K562 (cell line): ENCODE measurements around the gene RGS3. TPM values are rescaled to one million over a fixed set of nuclear protein-coding genes. Genes with fewer than 3 reads are reported as not detected.

Experiments
- CBX5 ChIP-seq: IDR thresholded peaks from 2 replicates; pipeline ENCODE4 v1.6.1; 2014; ENCODE audit warnings: low read depth, borderline replicate concordance
- CREB3 ChIP-seq: fragments of 450-650 bp; conservative IDR thresholded peaks from 2 replicates; pipeline ENCODE4 v1.6.1; 2016; ENCODE audit warnings: missing genetic modification characterization, low read depth, mild to moderate bottlenecking, missing compliant biosample characterization, moderate library complexity
- ELF1 ChIP-seq: fragments of 200-800 bp; sonication (Bioruptor generic); IDR thresholded peaks from 2 replicates; pipeline ENCODE4 v1.6.1; 2016; ENCODE audit warnings: missing genetic modification characterization, missing compliant biosample characterization
- GABPB2 ChIP-seq: fragments of 250-450 bp; sonication (Bioruptor Pico); conservative IDR thresholded peaks from 2 replicates; pipeline ENCODE4 v1.5.1; 2021; ENCODE audit warnings: mild to moderate bottlenecking
- HSF4 ChIP-seq: fragments of 250-450 bp; sonication (Bioruptor Pico); IDR thresholded peaks from 2 replicates; pipeline ENCODE4 v2.1.2; 2022; ENCODE audit warnings: mild to moderate bottlenecking, moderate library complexity, borderline replicate concordance
- MCM3 ChIP-seq: fragments of 450-650 bp; IDR thresholded peaks from 2 replicates; pipeline ENCODE4 v1.6.1; 2016
- MLX ChIP-seq, 2 experiments: fragments of 450-650 bp in 1 of 2; sonication (generic) in 1 of 2; formaldehyde crosslinking; conservative IDR thresholded peaks; 2 replicates each; pipeline versions ENCODE4 v1.4.0 to v1.8.1; 2020 to 2022; ENCODE audit warnings: mild to moderate bottlenecking in 1 of 2, missing genetic modification reagents in 1 of 2
- MTA3 ChIP-seq: fragments of 450-650 bp; formaldehyde crosslinking; IDR thresholded peaks from 2 replicates; pipeline ENCODE4 v1.6.1; 2017; ENCODE audit warnings: mild to moderate bottlenecking, borderline replicate concordance
- PHF20 ChIP-seq: fragments of 450-650 bp; IDR thresholded peaks from 2 replicates; pipeline ENCODE4 v1.6.1; 2018; ENCODE audit not compliant: partially characterized antibody
- RBM34 ChIP-seq: fragments of 200-400 bp; formaldehyde crosslinking; IDR thresholded peaks from 2 replicates; pipeline ENCODE4 v1.6.1; 2018; ENCODE audit warnings: low read length, borderline replicate concordance; ENCODE audit not compliant: insufficient read depth
- SMARCC2 ChIP-seq: fragments of 450-650 bp; IDR thresholded peaks from 2 replicates; pipeline ENCODE4 v1.6.1; 2017; ENCODE audit warnings: antibody characterized with exemption, moderate library complexity, mild to moderate bottlenecking, low read depth
- SMARCE1 ChIP-seq: fragments of 450-650 bp; IDR thresholded peaks from 2 replicates; pipeline ENCODE4 v1.7.1; 2016; ENCODE audit warnings: mild to moderate bottlenecking
- TRIM28 ChIP-seq: fragments of 450-650 bp; IDR thresholded peaks from 2 replicates; pipeline ENCODE4 v1.6.1; 2017
- XRCC4 ChIP-seq: IDR thresholded peaks from one replicate; pipeline ENCODE4 v1.6.1; 2011; ENCODE audit not compliant: insufficient read depth, insufficient read length; ENCODE audit errors: extremely low read depth
- ZBTB43 ChIP-seq: sonication (generic); formaldehyde crosslinking; IDR thresholded peaks from 2 replicates; pipeline ENCODE4 v1.8.0; 2023; ENCODE audit warnings: mild to moderate bottlenecking, missing genetic modification reagents
- ZKSCAN3 ChIP-seq: fragments of 250-450 bp; sonication (Bioruptor Pico); IDR thresholded peaks from 2 replicates; pipeline ENCODE4 v1.4.0; 2020
- ZNF174 ChIP-seq: fragments of 250-450 bp; sonication (Bioruptor Pico); IDR thresholded peaks from 2 replicates; pipeline ENCODE4 v1.4.0; 2020; ENCODE audit warnings: mild to moderate bottlenecking
- ZNF197 ChIP-seq: fragments of 200-800 bp; sonication (Bioruptor generic); IDR thresholded peaks from 2 replicates; pipeline ENCODE4 v1.6.1; 2016; ENCODE audit warnings: low read depth, missing genetic modification characterization, missing compliant biosample characterization
- ZNF398 ChIP-seq: fragments of 250-450 bp; sonication (Bioruptor Pico); IDR thresholded peaks from 2 replicates; pipeline ENCODE4 v1.8.0; 2021; ENCODE audit warnings: moderate library complexity, mild to moderate bottlenecking, inconsistent platforms
- ZNF444 ChIP-seq: fragments of 250-450 bp; sonication (Bioruptor Pico); IDR thresholded peaks from 2 replicates; pipeline ENCODE4 v1.4.0; 2020; ENCODE audit warnings: mild to moderate bottlenecking, moderate library complexity
- ZNF655 ChIP-seq: fragments of 250-450 bp; sonication (Bioruptor Pico); IDR thresholded peaks from 2 replicates; pipeline ENCODE4 v1.5.0; 2021
- polyA plus RNA-seq, 8 experiments: library from polyadenylated mRNA; depleted of rRNA in 4 of 8; stranded (reverse) in 5 of 8; unstranded in 3 of 8; fragments of >200 nt; fragmentation: Nextera tagmentation in 2 of 8; fragmentation: Illumina TruSeq in 1 of 8; extraction: Ambion mirVana in 2 of 8; extraction: Trizol in 1 of 8; gene quantifications; 2 replicates each; pipeline versions ENCODE4 v1.2.1 to v1.2.3, GENCODE V29; 2011 to 2014; ENCODE audit warnings: inconsistent platforms in 1 of 8, missing spikeins in 1 of 8
- total RNA-seq, 7 experiments: library from RNA; depleted of rRNA in 6 of 7; stranded (reverse); fragments of >200 nt in 6 of 7; fragmentation: Illumina TruSeq in 2 of 7; extraction: Trizol in 2 of 7; gene quantifications; 2 replicates each; pipeline versions ENCODE4 v1.2.1 to v1.2.3, GENCODE V29; 2011 to 2021; ENCODE audit warnings: low replicate concordance in 1 of 7

RGS3 gene
- total and polyA plus RNA-seq, 9 of the 15 experiments (the other 6 are each of a cell fraction or from before 2014, with no cell fraction given) = 0.08 to 2.9 (median 0.95) TPM

GRCh38 chr9:113572076-113572861, 108.7 kb downstream of the RGS3 start (continued):
- TF ChIP-seq ZBTB43 (no peak), MLX (CRISPR knock-in tag; conservative IDR thresholded peaks at IDR 0.05) (no peak), TRIM28 (no peak; the same call in 1 of the 2 replicates), MTA3 (peak; percentile 28; the same call in 1 of the 2 replicates), GABPB2 (CRISPR knock-in tag) (no peak), ZNF444 (CRISPR knock-in tag) (no peak), ZNF398 (CRISPR knock-in tag) (no peak), RBM34 (no peak), ELF1 (tag) (no peak), CREB3 (tag) (0 out of 2 replicates have a peak, but pooled peaks have one; percentile 75), PHF20 (no peak), MCM3 (no peak), CBX5 (no peak), XRCC4 (no peak), ZNF197 (no peak), HSF4 (no peak), SMARCE1 (peak; percentile 58; the same call in 1 of the 2 replicates), ZNF174 (CRISPR knock-in tag) (no peak), ZNF655 (CRISPR knock-in tag) (no peak), SMARCC2 (no peak), ZKSCAN3 (CRISPR knock-in tag) (no peak)
